ENCODE measurements around the gene SNTN.
"Not testable (repeated sequence)": the region's sequence is repeated elsewhere in the genome, so short reads cannot be mapped to it uniquely, and the experiment has no call there.

The SNTN gene

DNA sequence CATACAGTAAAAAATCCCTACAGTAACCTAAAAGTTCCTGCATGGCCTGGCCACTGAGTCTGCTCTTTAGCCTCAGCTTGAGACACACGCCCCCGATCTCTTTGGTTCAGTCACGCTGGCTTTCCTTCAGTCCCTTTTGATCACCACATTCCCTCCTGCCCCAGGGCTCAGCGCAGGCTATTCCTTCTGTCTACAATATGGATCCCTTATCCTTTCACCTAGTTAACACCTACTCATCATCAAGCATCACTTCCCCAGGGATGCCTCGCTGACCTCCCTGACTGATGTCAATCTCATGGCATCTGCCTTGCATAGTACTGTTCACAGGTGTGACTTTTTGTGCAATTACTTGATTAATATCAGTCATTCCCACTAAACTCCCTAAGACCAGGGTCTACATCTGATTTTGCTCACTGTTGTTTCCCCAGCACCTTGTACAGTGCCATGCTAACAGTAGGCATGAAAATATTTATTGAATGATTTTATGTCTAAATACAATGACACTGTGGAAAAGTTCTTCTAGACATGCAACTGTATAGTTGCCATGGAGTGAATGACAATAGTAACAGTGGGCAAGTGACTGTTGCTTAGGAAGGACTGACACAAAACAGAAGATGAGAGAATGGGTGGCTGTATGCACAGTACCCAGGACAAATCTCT is at the start of gene SNTN:
Gene SNTN, plus strand, starts transcription at position 610 of the 660 bp plus-strand sequence. Its CDS starts 13 bp downstream, at position 623.
- DNase-seq = no peak

DNA sequence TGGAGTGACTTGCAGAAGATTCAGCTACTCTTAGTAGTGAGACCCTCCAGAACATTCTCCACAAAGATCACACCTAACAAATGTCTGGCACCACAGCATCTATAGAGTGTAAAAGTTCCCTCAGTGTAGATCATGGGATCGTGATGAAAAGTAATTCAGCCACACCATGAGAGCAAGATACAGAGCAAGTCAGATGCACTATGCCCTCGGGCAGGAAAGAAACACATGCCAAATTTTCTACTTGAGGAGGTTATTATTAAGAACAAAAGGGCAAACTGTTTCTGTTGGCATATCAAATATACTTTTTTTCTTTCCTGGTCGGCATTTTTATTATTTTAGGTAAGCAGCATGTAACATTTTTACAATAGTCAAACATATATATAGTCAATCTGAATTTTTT is 44.8 kb upstream of the SNTN start:
- no peak for DNase-seq

DNA sequence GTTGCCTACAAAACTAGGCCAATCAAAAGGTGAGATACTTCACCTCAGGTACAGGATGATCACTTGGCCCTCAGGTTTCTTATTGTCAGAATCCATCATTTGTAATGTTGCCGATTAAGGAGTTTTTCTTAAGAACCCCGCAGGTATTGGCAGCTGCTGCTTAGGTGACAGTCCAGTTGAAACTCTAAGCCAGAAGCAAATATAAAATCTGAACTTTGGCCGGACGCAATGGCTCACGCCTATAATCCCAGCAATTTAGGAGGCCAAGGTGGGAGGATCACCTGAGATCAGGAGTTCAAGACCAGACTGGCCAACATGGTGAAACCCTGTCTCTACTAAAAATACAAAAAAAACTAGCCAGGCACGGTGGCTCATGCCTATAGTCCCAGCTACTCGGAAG is 43.1 kb upstream of the SNTN start:
- no peak for DNase-seq

DNA sequence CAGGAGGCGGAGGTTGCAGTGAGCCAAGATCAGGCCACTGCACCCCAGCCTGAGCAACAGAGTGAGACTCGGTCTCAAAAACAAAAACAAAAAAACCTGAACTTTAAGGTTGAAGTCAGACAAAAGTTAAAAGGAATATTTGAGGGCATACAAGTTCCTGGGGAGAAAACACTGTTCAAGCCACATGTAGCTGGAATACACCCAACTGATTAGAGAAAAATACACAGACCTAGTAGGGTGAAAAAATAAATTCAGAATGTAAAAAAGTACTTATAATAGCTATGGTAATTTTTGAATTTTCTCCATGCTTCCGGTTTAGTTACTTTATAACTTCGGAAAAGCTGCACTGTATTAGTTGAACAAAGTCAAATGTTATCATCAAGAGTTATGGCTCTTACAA is 42.6 kb upstream of the SNTN start:
- DNase-seq = no peak

DNA sequence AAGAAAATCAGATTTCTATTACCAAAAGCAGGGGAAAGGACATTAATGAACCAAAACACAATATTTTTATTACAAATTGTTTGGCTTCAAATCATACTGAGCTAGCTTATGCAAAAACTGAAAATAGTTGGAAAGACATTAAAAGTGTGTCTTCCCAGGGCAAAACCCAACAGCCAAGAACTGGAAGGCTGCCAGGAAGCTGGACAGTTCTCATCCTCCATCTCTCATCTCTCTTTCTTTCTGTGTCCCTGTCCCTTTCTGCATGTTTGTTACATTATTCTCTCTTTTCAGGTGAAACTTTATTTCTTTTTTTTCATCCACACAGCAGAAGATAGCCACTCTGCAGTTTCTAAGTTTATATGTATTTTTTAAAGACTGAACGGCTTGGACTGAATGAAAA is 41.1 kb upstream of the SNTN start:
- DNase-seq = no peak

DNA sequence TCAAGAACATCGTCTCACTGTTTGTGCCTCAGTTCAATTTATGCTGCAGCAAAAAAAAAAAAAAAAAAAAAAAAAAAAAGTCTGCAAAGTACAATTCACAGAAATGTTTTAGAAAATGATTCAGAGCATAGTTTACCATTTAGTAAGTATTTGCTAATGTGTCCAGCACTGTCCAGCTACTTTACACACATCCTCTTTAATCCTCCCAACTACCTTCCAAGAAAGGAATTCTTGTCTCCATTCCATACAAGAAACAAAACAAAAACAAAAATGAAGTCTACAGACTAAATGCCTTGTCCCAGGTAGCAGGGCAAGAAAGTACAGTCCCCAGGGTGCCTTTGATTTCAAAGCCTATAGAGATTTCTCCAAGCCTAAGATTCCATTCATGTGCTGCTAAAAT is 38.9 kb upstream of the SNTN start:
- no peak for DNase-seq

DNA sequence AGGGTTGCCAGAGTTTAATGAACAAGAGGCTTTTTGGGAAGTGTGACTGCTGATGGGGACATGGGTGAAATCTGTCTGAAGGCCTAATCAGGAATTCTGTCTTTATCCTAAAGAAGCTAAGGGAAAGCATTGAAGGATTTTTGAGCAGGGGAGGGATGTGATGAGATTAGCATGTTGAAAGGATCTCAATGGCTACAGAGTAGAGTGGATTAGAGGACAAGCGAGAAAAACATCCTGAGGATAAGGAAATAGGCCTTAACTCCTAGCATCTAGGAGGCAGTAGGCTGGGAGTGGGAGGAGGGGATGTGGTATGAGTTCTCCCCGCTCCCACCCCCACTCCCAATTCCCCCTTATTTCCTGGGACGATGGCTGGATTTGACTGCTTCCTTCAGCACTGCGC is 35.1 kb upstream of the SNTN start:
- no peak for DNase-seq

DNA sequence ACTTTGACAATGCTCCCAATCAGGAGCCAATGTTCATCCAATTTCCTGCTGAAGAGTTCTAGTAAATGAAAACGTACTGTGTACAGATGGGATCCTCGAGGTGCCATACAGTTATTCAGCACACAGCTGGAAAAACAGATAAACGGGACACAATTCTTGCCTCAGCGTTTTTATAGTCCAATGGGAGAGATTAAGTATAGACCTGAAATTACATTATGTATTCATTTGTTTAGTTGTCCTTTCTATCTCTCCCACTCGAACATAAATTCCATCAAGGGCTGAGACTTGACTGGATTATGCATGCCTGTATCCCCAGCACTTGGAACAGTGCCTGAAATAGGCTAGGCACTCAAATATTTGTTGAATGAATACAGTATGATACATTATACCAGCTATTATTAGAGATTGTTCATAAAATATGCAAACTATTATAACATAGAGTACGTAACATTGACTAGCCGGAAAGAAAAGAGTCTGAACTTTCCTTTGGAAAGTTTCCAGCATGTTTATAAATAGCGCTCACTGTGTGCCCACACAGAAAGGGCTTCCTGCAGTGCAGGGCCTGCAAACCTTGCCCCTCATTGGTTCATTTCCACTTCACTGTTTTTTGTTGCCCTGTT is 27.4 kb upstream of the SNTN start:
- DNase-seq = no peak

DNA sequence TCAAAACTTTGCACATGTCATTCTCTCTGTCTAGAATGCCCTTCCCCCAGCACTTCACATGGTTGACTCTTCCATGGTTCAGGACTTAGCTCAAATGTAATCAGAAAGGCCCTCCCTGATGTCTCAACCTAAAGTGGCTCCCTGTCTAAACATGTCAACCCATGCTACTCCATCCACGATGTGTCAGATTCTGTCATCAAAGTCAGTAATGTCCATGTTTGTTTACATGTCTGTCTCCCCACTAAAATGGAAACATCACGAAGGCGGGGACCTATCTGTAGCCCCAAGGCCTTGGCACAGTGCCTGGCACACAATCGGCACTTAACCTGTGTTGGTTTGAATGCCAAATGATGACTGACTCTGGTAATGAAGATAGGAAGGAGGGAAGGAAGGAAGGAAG is 20.8 kb upstream of the SNTN start:
- DNase-seq = no peak

DNA sequence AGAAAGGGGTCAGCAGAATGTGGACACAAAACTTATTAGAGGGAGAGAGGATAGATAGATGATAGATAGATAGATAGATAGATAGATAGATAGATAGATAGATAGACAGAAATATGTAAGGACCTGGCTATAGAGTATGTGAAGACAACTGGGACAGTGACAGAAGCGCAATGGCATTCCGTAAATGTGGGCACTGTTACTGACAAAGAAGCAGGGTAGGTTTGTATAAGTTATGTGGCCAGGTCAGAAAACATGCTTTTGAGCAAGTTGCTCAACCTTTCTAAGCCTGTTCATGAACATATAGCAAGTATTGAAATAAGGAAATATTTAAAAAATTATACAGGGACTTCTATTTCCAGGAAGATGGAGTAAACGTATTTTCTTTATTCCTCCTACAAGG is 17.3 kb upstream of the SNTN start:
- DNase-seq = no peak

DNA sequence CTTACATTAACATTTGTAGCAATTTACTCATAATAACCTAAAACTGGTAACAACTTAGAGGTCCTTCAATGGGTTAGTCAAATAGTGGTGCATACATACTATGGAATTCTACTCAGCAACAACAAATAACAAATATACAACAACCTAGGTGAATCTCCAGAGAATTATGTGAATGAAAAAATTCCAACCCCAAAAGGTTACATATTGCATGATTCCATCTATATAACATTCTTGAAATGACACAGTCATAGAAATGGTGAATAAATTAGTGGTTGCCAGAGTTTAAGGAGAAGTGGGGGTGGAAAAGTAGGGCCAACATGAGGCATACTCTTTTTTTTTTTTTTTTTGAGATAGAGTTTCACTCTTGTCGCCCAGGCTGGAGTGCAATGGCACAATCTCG is 12.7 kb upstream of the SNTN start:
- no peak for DNase-seq

DNA sequence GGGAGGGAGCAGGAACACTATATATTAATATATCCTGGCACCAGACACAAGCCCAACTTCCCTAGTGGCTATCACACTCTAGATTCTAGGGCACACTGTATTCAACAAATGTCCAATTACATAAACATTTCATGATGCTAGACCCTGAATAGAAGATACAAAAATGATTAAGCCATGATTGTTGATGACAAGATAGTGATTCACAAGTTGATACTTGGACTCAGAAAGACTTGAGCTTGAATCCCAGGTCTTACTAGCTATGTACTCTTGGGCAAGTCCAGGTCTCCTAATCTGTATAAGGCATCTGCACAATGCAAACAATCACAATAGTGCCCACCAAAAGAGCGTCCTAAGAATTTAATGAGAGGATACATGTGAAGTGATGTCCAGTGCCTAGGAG is 10.0 kb upstream of the SNTN start:
- no peak for DNase-seq

DNA sequence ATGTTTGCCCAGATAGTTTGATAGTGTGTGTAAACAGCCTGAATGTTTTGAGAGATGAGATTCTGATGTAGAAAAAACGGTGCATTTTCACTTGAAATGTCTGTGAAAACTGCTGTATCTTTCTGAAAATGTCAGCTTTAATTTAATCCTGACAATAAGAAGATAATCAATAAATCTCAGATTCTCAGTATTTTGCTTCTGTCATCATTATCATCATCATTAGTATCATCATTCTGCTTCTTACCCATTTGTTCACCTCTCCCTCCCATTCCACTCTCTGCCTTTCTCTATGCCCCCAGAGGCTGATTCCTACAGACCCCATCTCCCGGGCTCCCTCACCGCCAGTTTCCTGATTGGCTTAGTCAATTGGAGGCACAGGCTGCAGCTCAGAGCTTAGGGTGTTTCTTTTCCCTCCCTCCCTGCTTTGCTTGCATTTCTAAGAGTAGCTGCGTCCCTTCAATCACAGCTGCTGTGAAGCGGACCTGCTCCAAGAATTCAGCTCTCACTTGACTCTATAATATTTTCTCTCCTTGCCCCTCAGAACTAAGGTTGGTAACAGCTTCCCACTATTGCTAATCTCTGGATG is 8.2 kb upstream of the SNTN start:
- DNase-seq = no peak

DNA sequence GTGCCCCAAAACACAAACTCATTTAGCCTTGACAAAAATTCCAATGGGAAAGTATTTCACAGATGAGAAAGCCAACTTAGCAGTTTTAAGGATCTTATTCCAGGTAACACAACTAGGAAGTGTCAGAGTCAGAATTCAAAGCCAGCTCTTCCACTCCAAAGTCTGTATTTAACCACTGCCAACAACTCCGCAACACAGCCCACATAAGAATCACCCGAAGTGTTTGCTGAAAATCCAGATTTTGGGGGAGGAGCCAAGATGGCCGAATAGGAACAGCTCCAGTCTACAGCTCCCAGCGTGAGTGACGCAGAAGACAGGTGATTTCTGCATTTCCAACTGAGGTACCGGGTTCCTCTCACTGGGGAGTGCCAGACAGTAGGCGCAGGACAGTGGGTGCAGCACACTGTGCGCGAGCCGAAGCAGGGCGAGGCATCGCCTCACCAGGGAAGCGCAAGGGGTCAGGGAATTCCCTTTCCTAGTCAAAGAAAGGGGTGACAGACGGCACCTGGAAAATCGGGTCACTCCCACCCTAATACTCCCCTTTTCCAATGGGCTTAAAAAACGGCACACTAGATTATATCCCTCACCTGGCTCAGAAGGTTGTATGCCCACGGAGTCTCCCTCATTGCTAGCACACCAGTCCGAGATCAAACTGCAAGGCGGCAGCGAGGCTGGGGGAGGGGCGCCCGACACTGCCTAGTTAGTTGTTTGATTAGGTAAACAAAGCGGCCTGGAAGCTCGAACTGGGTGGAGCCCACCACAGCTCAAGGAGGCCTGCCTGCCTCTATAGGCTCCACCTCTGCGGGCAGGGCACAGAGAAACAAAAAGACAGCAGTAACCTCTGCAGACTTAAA is 7.3 kb upstream of the SNTN start:
- DNase-seq = not testable (repeated sequence)

DNA sequence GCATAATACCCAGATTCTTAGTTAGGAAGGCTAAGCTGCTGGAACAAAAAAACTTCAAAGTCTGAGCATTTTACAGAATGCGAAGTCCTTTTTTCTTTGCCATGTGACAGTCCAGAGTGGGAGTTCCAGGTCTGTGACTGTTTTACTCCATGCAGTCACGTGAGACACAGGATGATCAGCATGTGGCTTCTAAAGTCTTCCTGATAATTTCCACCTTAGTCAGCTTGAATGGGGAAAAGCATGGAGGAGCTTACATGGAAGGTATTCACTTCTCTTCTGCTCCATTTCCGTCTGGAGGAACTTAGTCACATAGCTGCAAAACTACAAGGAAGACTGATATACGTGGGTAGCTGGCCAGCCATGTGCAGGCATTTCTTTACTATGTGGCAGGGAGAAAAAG is 1.7 kb downstream of the SNTN start:
- DNase-seq = no peak

DNA sequence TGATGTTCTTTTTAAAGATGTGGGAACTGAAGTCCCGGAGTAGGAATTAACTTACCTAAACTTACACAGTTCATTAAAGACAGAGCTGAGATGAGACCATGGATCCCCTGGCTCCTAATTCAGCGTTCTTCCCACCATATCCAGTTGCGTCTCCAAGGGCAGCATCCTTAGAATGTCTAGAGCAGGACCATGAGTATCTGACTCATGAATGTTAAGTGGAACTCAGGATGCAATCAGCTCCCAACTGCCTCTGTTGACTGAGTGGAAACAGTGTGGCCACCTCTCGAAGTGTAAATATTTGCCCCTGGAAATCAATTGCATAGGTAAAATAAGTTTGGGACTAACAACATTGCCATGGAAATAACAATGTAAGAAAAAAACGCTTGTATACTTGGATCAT is 2.5 kb downstream of the SNTN start:
- no peak for DNase-seq

DNA sequence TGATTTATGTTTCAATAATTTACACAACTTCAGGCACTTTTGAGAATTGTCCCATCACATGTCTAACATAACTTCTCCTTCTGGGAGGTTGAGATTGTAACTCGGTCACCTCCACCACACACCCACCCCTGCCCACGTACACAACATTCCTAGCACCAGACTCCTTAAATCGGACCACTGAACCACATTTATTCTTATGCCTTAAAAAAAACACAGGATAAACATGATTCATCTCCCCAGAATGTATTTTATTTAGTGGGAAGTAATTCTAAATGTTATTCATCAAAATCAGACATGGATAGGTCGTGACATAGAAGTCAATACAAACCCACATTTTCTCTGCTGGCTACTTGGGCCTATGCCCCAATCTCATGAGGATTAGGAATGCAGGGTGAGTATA is 3.0 kb downstream of the SNTN start:
- no peak for DNase-seq

DNA sequence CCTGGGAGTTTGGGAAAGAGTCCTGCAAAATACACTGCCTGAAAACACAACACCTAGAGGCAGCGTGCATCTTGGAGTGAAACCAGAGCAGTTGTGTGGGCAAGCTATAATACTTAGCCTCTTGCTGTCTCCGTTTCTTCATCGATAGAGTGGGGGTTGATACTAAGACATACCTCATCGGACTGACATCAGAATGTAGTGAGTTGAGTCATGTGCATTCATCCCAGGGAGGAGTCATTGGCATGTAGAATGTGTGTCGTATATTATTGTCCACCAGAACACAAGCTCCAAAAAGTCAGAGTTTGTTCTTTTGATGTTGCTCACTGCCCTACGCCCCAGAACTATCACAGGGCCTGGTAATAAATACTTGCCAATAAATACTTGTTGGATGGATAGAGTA is 4.3 kb downstream of the SNTN start:
- DNase-seq = no peak

DNA sequence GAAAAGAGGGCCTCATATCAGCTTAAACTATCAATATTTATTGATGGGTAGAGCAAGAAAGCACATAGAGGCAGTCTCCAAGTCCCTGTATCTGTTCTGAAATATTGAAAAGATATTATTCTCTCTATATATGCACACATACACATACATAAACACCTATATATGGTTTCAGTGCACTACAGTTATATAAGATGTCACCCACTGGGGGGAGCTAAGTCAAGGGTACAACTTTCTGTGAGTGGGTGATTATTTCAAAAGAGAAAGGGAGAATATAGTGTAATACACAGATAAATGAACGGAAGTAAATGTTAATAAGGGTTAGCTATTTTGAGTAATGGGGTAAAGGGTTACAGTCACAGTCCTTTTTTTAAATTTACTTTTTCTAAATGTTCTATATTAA is 8.8 kb downstream of the SNTN start:
- no peak for DNase-seq

DNA sequence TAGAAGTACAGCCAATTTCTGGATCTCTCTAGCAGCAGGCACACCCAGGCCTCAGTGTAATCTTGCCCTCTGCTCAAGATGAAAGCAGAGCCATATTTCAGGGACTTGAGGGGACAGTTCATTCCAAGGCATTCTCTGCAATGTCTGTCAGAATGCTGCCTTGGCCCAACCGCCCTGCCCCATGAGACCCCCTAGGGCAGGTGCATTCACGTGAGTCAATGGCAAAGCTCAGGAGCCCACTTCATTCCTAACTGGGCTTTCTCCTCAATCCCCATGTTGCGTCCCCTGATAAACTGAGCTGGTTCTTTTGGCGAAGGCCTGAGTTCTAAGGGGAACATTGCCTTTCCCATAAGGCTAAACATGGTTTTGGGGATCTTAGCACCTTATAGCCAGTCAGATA is 9.5 kb downstream of the SNTN start:
- DNase-seq = no peak

DNA sequence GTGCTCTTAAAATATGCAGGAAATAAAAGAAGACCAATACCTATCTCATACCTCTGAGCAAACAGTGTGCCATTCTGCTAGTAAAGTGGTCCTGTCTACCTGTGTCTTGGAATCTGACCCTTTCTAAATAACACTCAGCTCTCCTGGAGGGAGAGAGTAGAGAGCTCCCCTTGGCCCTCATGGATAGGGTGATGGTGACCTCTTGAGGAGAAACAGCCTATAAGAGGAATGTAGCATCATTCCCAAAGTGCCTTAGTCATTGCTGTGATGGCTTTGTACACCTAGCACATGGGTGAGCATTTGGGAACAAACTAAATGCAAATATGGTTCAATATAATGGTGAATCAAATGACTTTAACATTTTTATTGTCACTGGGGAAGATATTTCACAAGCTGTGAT is 10.0 kb downstream of the SNTN start:
- no peak for DNase-seq

DNA sequence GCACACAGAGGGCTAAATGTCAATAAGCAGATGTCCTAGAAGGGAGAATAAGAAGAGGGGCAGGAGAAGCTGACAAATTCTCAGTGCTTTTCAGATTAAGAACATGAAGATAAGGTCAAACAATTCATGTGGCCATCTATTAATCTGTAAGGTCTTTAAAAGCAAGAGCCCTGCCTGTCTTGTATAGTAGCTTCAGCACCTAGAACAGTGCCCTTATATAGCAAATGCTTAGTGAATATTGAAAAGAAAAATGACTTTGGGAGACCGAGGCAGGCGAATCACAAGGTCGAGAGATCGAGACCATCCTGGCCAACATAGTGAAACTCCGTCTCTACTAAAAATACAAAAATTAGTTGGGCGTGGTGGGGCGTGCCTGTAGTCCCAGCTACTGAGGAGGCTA is 18.1 kb downstream of the SNTN start:
- no peak for DNase-seq

All from nucleus accumbens (tissue), 56 donors.